ENCODE data around the gene CEP135. TPM values are rescaled to one million over a fixed set of nuclear protein-coding genes. Genes with fewer than 3 reads are reported as not detected.

Gene CEP135
- polyA plus RNA-seq, 1 experiment = 2.0 TPM

DNA sequence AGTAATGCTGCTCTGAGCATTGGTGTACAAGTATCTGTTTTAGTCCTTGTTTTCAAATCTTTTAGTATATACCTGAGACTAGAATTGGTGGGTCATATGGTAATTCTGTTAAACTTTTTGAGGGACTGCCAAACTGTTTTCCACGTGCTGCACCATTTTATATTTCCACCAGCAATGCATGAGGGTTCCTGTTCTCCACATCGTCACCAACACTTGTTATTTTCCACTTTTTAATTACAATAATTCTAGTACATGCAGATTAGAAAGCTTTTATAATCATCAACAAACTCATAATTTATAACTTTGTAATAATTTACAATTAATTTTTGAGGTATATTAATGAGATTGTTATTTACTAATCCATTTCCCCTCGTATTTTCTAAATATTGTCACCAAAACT is 79.4 kb downstream of the CEP135 start:
- DNase-seq (ENCODE audit: low read depth) = no peak
- H3K36me3 ChIP-seq (ENCODE audit: control insufficient read depth, insufficient read depth, low read length) = peaks cover 7% of the 10 kb centered on the region; the same call in 1 of the 2 replicates
- TF ChIP-seq CTCF (IDR thresholded peaks at IDR 0.05; ENCODE audit: insufficient read depth, low read depth, low read length) = no peak
- CTCF ChIA-PET = interaction anchor here (1.5 kb wide), 1 partner anchor 9 kb away, joined by 3 read pairs; no protein-coding TSS in a partner anchor
- H3K27me3 ChIP-seq (ENCODE audit: control insufficient read depth, insufficient read depth, low read length) = no peaks in the 10 kb centered on the region
- POLR2A ChIA-PET = no interaction called here
- H3K4me3 ChIP-seq (ENCODE audit: low read depth, low read length) = no peak overlapping the region

DNA sequence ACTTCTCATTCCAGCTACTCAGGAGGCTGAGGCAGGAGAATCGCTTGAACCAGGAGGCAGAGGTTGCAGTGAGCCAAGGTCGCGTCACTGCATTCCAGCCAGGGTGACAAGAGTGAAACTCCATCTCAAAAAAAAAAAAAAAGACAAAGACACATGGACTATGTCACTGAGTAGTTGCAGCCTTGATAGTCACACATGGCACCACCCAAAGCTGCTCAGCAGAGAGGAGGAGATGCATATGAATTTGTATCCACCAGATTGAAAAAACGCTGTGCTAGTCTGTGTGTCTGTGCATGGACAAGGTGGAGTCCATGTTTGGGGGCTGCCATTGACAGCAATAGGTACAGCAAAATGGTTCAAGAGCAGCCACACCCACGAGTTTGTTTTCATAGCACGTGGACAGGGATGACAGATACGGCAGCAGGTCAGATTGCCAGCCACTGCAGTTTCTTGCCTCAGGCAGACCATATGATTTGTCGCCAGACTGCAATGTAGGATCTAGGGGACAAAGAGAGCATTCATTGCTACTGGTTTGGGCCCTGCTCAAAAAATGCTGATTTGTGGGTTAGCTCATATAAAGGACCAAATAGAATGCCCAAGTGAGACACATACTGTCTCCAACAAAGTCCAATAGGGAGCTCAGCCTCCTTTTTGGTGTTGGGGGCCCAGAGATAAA is 89.9 kb downstream of the CEP135 start:
- no peak for DNase-seq (ENCODE audit: low read depth)
- POLR2A ChIA-PET = no interaction called here
- H3K4me3 ChIP-seq (ENCODE audit: low read depth, low read length) = no peak overlapping the region
- TF ChIP-seq CTCF (IDR thresholded peaks at IDR 0.05; ENCODE audit: insufficient read depth, low read depth, low read length) = no peak
- H3K36me3 ChIP-seq (ENCODE audit: control insufficient read depth, insufficient read depth, low read length) = no peaks in the 10 kb centered on the region
- CTCF ChIA-PET = no interaction called here
- H3K27me3 ChIP-seq (ENCODE audit: control insufficient read depth, insufficient read depth, low read length) = peaks cover 3% of the 10 kb centered on the region

DNA sequence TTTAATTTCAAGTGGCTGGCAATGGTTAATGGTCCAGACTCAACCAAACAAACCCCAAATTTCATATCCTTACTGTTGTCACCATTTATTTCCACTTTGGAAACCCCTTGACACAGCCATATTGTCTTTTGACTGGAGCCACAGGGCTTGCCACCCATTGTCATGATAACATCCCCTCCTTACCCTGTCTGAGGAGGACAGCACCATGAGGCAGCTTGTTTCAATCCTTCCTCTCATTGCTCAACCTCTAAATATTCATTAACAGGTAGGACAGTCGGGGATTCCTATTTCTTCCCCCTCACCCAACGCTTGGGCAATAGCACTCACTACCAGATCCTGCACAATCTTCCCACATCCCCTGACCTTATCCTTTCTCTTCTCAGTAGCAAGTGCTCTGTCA is 92.1 kb downstream of the CEP135 start:
- H3K27me3 ChIP-seq (ENCODE audit: control insufficient read depth, insufficient read depth, low read length) = peaks cover 3% of the 10 kb centered on the region
- DNase-seq (ENCODE audit: low read depth) = no peak
- CTCF ChIA-PET = no interaction called here
- POLR2A ChIA-PET = no interaction called here
- no peak for TF ChIP-seq CTCF (IDR thresholded peaks at IDR 0.05; ENCODE audit: insufficient read depth, low read depth, low read length)
- no peak overlapping the region for H3K4me3 ChIP-seq (ENCODE audit: low read depth, low read length)
- H3K36me3 ChIP-seq (ENCODE audit: control insufficient read depth, insufficient read depth, low read length) = no peaks in the 10 kb centered on the region

GRCh38 chr4:56042225-56042624 is 93.5 kb downstream of the CEP135 start:
- ChIA-PET CTCF (no interaction called here), POLR2A (no interaction called here)
- DNase-seq (ENCODE audit: low read depth) = no peak
- no peak overlapping the region for H3K4me3 ChIP-seq (ENCODE audit: low read depth, low read length)
- TF ChIP-seq CTCF (IDR thresholded peaks at IDR 0.05; ENCODE audit: insufficient read depth, low read depth, low read length) = no peak
- no peaks in the 10 kb centered on the region for H3K36me3 ChIP-seq (ENCODE audit: control insufficient read depth, insufficient read depth, low read length)
- H3K27me3 ChIP-seq (ENCODE audit: control insufficient read depth, insufficient read depth, low read length) = peaks cover 3% of the 10 kb centered on the region

DNA sequence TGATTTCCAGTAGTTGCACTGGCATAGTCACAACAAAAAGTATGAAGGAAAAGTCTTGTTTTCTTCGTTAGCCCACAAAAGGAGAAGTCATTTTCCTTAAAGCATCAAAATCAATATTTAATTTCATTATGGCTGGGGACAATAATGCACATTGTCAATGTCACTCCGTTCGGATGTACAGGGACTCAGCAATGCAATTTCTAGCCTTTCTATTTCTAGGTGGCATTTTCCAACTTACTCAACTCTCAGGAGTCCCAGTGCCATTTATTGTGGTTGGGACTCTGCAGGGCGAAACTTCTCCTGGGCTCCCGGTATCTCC is 99.6 kb downstream of the CEP135 start:
- Histone ChIP-seq H3K4me3 (ENCODE audit: low read depth, low read length) (peak overlapping the region; percentile 38), H3K27me3 (ENCODE audit: control insufficient read depth, insufficient read depth, low read length) (peaks cover 9% of the 10 kb centered on the region), H3K36me3 (ENCODE audit: control insufficient read depth, insufficient read depth, low read length) (no peaks in the 10 kb centered on the region)
- ChIA-PET CTCF (no interaction called here), POLR2A (no interaction called here)
- DNase-seq (ENCODE audit: low read depth) = no peak
- TF ChIP-seq CTCF (IDR thresholded peaks at IDR 0.05; ENCODE audit: insufficient read depth, low read depth, low read length) = no peak

Data from BJ (cell line).